KBM-7 (cell line): ENCODE measurements around the gene PRDX3.
A peak's percentile ranks its signal among the peaks of the same experiment; 100 is the strongest.
"Not testable (repeated sequence)": the region's sequence is repeated elsewhere in the genome, so short reads cannot be mapped to it uniquely, and the experiment has no call there.

Experiments
- DNase-seq: peaks from one replicate; pipeline ENCODE4 v3.0.0-alpha.2; 2015
- in situ Hi-C: fragments of 300-500 bp; cut with MboI; formaldehyde crosslinking; loops from 2 replicates; pipeline ENCODE4 v1.14.3; 2020; ENCODE audit warnings: low sequenced_read_pairs, low pct_unique_long_range_greater_than_20kb, mixed read lengths

Gene PRDX3

GRCh38 chr10:119176166-119176565 lies 2.4 kb downstream of the PRDX3 start:
- no peak for DNase-seq
- in situ Hi-C loops, result no loop called here

- no peak for DNase-seq
These were observed 4.5 kb downstream of the PRDX3 start for GRCh38 chr10:119174109-119174508.

GRCh38 chr10:119167041-119167440 lies 11.6 kb downstream of the PRDX3 start:
- no peak for DNase-seq
- in situ Hi-C loops, result no loop called here

More at GRCh38 chr10:119174109-119174508, 4.5 kb downstream of the PRDX3 start:
- in situ Hi-C loops, result no loop called here

GRCh38 chr10:119166564-119166963 lies 12.0 kb downstream of the PRDX3 start:
- in situ Hi-C loops, result no loop called here

GRCh38 chr10:119166118-119166500 lies 12.5 kb downstream of the PRDX3 start:
- no peak for DNase-seq
- in situ Hi-C loops, result no loop called here

More at GRCh38 chr10:119166564-119166963, 12.0 kb downstream of the PRDX3 start:
- DNase-seq, result peak; percentile 27

- peak; percentile 74 for DNase-seq
- in situ Hi-C loops, result no loop called here
These were observed 13.2 kb downstream of the PRDX3 start, which contains the start of gene SFXN4 for GRCh38 chr10:119165171-119166117. Gene SFXN4, minus strand, starts transcription at chr10:119165714. Its CDS starts 67 bp downstream, at chr10:119165647.

- no peak for DNase-seq
- in situ Hi-C loops, result no loop called here
These were observed 16.0 kb downstream of the PRDX3 start for GRCh38 chr10:119162452-119163092.

GRCh38 chr10:119161680-119162451 lies 16.7 kb downstream of the PRDX3 start:
- DNase-seq, result no peak
- in situ Hi-C loops, result no loop called here

- no peak for DNase-seq
- in situ Hi-C loops, result no loop called here
These were observed 19.3 kb downstream of the PRDX3 start for GRCh38 chr10:119159332-119159731.

GRCh38 chr10:119153661-119154060 lies 25.0 kb downstream of the PRDX3 start:
- in situ Hi-C loops, result no loop called here
- no peak for DNase-seq

GRCh38 chr10:119153041-119153440 lies 25.6 kb downstream of the PRDX3 start:
- no peak for DNase-seq
- in situ Hi-C loops, result no loop called here

GRCh38 chr10:119151601-119152000 lies 27.0 kb downstream of the PRDX3 start:
- in situ Hi-C loops, DNase-seq: not testable (repeated sequence)

GRCh38 chr10:119149729-119150128 lies 28.9 kb downstream of the PRDX3 start:
- in situ Hi-C loops, result no loop called here
- DNase-seq, result peak; percentile 29

- in situ Hi-C loops, result no loop called here
- DNase-seq, result no peak
These were observed 29.5 kb downstream of the PRDX3 start for GRCh38 chr10:119149157-119149556.

- no peak for DNase-seq
- in situ Hi-C loops, result no loop called here
These were observed 35.0 kb downstream of the PRDX3 start for GRCh38 chr10:119143657-119144056.

- in situ Hi-C loops, result no loop called here
- no peak for DNase-seq
These were observed 37.9 kb downstream of the PRDX3 start for GRCh38 chr10:119140603-119141245.

- DNase-seq, result peak; percentile 74
- in situ Hi-C loops, result no loop called here
These were observed 39.0 kb downstream of the PRDX3 start for GRCh38 chr10:119139464-119140067.
